Uterine smooth muscle cell (primary cell): ENCODE data around the gene ATP6V1G1. TPM values are rescaled to one million over a fixed set of nuclear protein-coding genes. Genes with fewer than 3 reads are reported as not detected.

Experiments used
- total RNA-seq: library from RNA; depleted of rRNA; stranded (reverse); fragments of >200 nt; gene quantifications from 2 replicates; pipeline ENCODE4 v1.2.3, GENCODE V29; 2014

The ATP6V1G1 gene, protein sequence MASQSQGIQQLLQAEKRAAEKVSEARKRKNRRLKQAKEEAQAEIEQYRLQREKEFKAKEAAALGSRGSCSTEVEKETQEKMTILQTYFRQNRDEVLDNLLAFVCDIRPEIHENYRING
- total RNA-seq, result 114 and 162 TPM in 2 replicates

GRCh38 chr9:114587345-114588202 is at the start of gene ATP6V1G1:
Gene ATP6V1G1, plus strand, starts transcription at chr9:114587769. Its CDS starts 70 bp downstream, at chr9:114587839.

Other genes starting within 250 kb of the ATP6V1G1 start
- 11.6 and 26.5 TPM in 2 replicates for gene AKNA, start 199.8 kb upstream of the ATP6V1G1 start, total RNA-seq
- 1.5 and 3.4 TPM in 2 replicates for gene WHRN, start 82.3 kb upstream of the ATP6V1G1 start, total RNA-seq
- gene TMEM268, start 23.5 kb downstream of the ATP6V1G1 start, total RNA-seq, result 5.0 and 12.7 TPM in 2 replicates
- not detected in 2 replicates for gene TEX53, start 70.0 kb downstream of the ATP6V1G1 start, total RNA-seq
- not detected in 2 replicates for gene TEX48, start 94.4 kb downstream of the ATP6V1G1 start, total RNA-seq
- 3.0 and 3.4 TPM in 2 replicates for gene TNFSF15, start 218.3 kb downstream of the ATP6V1G1 start, total RNA-seq